Activated CD4-positive, alpha-beta T cell treated with anti-CD3 and anti-CD28 coated beads, Interleukin-2, amount 10 ng/mL, durations not matched to agents 24 days and 14 days (primary cell): Measurements from ENCODE around the gene STYXL1. TPM values are rescaled to one million over a fixed set of nuclear protein-coding genes. Genes with fewer than 3 reads are reported as not detected.

ENCODE experiments used
- DNase-seq: peaks from one replicate; pipeline ENCODE4 v3.0.0; 2022
- H3K27ac Mint-ChIP-seq: one replicate; pipeline ENCODE4 v1.8.0; 2022; ENCODE audit warnings: mild to moderate bottlenecking, mixed read lengths
- H3K27me3 Mint-ChIP-seq: one replicate; pipeline ENCODE4 v1.8.0; 2022; ENCODE audit warnings: mixed read lengths
- H3K36me3 Mint-ChIP-seq: one replicate; pipeline ENCODE4 v1.8.0; 2022; ENCODE audit warnings: low read depth, mild to moderate bottlenecking, mixed read lengths
- H3K4me1 Mint-ChIP-seq: one replicate; pipeline ENCODE4 v1.8.0; 2021; ENCODE audit warnings: mixed read lengths
- H3K4me3 Mint-ChIP-seq: one replicate; pipeline ENCODE4 v1.8.0; 2022; ENCODE audit warnings: mild to moderate bottlenecking, moderate library complexity, mixed read lengths
- H3K9me3 Mint-ChIP-seq: one replicate; pipeline ENCODE4 v1.8.0; 2021; ENCODE audit warnings: mixed read lengths
- intact Hi-C: fragments of 100-400 bp; cut with micrococcal nuclease; formaldehyde crosslinking; loops from one replicate; pipeline ENCODE4 v1.15.1; 2023
- total RNA-seq: library from RNA; stranded (reverse); gene quantifications from 2 replicates; pipeline ENCODE4 v1.2.3, GENCODE V29; 2022

The STYXL1 gene
- total RNA-seq, 1 donor from 2014 or later = 33.6 TPM

- Mint-ChIP-seq H3K9me3 (no peaks in the 10 kb centered on the region), H3K27ac (no peak overlapping the region), H3K36me3 (peaks cover 5% of the 10 kb centered on the region), H3K4me3 (no peak overlapping the region), H3K4me1 (peaks cover 4% of the 10 kb centered on the region), H3K27me3 (no peaks in the 10 kb centered on the region)
- DNase-seq = no peak
- intact Hi-C loops = no loop called here
These were observed 80.7 kb downstream of the STYXL1 start for GRCh38 chr7:75967055-75967454.

DNA sequence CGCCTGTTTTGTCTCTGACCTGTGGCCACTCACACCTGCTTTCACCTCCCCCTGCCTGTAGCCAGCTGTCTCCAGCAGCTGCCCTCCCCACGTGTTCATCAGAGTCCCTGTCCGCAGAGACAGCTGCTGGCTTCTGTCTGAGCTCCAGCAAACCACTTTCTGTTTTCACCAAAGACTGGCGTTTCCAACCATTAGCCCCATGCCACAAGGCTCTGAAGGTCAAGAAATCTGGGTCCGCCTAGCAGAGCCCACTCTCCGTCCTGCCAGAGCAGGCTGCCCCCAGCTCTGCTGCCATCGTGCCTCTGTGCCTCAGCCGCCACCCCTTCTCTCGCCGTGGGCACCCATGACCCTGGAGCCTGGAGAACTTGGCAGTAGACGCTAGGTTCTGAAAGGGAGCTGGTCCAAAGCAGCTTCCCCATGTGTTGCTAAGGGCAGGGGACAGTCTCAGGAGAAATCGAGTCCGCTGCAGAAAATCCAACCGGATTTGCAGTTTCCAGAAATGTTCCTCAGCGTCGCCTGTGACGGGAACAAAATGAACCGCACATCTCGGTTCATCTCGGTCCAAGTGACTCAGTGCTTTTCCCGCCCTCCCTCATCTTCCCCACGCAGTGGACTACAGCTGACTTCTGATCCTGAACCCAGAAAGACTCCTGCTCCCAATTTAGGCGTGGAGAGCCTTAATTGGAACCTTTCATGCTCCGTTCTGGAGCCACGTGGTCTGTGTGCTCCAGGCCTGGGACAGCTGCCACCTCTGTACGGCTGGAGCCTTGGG, 81.4 kb downstream of the STYXL1 start:
- no peaks in the 10 kb centered on the region for H3K4me1 Mint-ChIP-seq
- no peaks in the 10 kb centered on the region for H3K36me3 Mint-ChIP-seq
- intact Hi-C loops = no loop called here
- H3K4me3 Mint-ChIP-seq = no peak overlapping the region
- no peaks in the 10 kb centered on the region for H3K9me3 Mint-ChIP-seq
- H3K27ac Mint-ChIP-seq = no peak overlapping the region
- no peaks in the 10 kb centered on the region for H3K27me3 Mint-ChIP-seq
- DNase-seq = no peak

- no peak overlapping the region for H3K27ac Mint-ChIP-seq
- H3K4me1 Mint-ChIP-seq = no peaks in the 10 kb centered on the region
- no peaks in the 10 kb centered on the region for H3K36me3 Mint-ChIP-seq
- H3K27me3 Mint-ChIP-seq = no peaks in the 10 kb centered on the region
- no peak for DNase-seq
- H3K4me3 Mint-ChIP-seq = no peak overlapping the region
- no peaks in the 10 kb centered on the region for H3K9me3 Mint-ChIP-seq
- intact Hi-C loops = no loop called here
These were observed 82.2 kb downstream of the STYXL1 start for GRCh38 chr7:75965617-75966016.

- intact Hi-C loops = no loop called here
- Mint-ChIP-seq H3K27me3 (no peaks in the 10 kb centered on the region), H3K27ac (no peak overlapping the region), H3K4me3 (no peak overlapping the region), H3K9me3 (no peaks in the 10 kb centered on the region), H3K4me1 (no peaks in the 10 kb centered on the region), H3K36me3 (peaks cover under 1% of the 10 kb centered on the region)
- no peak for DNase-seq
These were observed 84.3 kb downstream of the STYXL1 start for GRCh38 chr7:75963381-75963995.

GRCh38 chr7:75962607-75963380, 85.0 kb downstream of the STYXL1 start:
- intact Hi-C loops = no loop called here
- H3K9me3 Mint-ChIP-seq = no peaks in the 10 kb centered on the region
- no peak for DNase-seq
- H3K27me3 Mint-ChIP-seq = no peaks in the 10 kb centered on the region
- H3K27ac Mint-ChIP-seq = no peak overlapping the region
- H3K4me3 Mint-ChIP-seq = no peak overlapping the region
- H3K36me3 Mint-ChIP-seq = peaks cover 3% of the 10 kb centered on the region
- no peaks in the 10 kb centered on the region for H3K4me1 Mint-ChIP-seq

DNA sequence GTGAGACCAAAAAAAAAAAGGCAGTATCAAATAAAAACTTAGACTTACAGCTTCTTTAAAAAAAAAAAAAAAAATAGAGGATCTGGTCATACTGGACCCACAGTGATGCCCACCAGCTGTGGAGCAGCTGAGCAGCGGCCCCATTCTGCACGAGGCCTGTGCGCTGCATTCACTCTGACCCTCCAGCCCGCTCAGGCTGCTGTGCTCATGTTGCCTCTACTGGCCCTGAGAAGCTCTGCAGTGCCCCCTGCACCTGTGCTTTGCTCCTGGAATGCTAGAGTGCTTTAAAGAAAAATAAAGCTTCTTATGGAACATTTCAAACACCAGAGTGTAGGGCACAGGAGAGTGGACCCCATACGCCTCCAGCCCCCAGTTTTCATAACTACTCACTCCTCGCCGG, 86.6 kb downstream of the STYXL1 start:
- intact Hi-C loops = no loop called here
- no peak overlapping the region for H3K4me3 Mint-ChIP-seq
- peaks cover 9% of the 10 kb centered on the region for H3K36me3 Mint-ChIP-seq

DNA sequence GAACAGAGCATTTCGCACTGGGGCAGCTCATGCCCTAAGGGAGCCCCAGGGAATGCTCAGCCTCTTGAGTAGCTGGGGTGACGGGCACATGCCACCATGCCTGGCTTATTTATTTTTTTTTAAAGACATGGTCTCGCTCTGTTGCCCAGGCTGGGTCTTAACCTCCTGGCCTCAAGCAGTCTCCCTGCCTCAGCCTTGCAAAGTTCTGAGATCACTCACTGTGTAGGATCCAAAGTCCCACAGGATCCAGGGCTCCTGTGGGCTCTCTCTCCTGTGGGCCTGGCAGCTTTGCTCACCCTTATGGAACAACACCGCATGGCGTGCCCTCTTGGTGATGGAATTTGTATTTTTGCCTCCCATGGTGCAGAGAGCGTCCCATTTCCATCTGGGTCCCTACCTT, 87.4 kb downstream of the STYXL1 start:
- Mint-ChIP-seq H3K4me3 (no peak overlapping the region), H3K9me3 (no peaks in the 10 kb centered on the region), H3K27me3 (no peaks in the 10 kb centered on the region), H3K36me3 (peaks cover 12% of the 10 kb centered on the region), H3K27ac (no peak overlapping the region), H3K4me1 (no peaks in the 10 kb centered on the region)
- no peak for DNase-seq
- intact Hi-C loops = no loop called here

More for the DNA sequence above, 86.6 kb downstream of the STYXL1 start:
- H3K27ac Mint-ChIP-seq = no peak overlapping the region
- H3K4me1 Mint-ChIP-seq = no peaks in the 10 kb centered on the region
- H3K9me3 Mint-ChIP-seq = no peaks in the 10 kb centered on the region
- H3K27me3 Mint-ChIP-seq = no peaks in the 10 kb centered on the region
- DNase-seq = no peak

DNA sequence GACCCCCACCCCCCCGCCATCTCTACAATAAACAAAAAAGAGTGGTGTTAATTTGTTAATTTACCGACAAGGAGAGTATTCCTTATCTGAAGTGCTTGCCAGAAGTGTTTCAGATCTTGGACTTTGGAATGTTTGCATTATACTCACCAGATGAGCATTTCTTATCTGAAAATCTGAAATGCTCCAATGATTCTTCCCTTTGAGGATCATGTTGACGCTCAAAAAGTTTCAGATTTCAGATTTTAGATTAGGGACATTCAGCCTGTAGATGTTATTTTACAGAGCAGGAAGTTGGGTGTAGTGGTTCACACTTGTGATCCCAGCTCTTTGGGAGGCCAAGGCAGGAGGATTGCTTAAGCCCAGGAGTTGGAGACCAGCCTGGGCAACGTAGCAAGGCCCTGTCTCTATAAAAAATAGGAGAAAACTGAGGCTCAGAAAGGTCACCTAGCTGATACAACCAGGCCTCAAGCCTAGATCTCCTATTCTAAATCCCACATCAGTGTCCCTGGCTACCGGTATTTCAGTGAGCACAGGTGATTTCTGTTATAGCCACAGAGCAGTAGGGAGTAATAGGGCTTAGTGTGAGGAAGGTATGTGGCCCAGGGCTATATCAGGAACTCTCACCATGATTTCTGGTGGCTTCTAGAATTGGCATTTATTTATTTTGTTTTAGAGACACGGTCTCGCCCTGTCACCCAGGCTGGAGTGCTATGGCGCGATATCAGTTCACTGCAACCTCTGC, 88.8 kb downstream of the STYXL1 start:
- H3K4me3 Mint-ChIP-seq = no peak overlapping the region
- H3K27me3 Mint-ChIP-seq = no peaks in the 10 kb centered on the region
- H3K4me1 Mint-ChIP-seq = no peaks in the 10 kb centered on the region
- intact Hi-C loops = no loop called here
- no peak overlapping the region for H3K27ac Mint-ChIP-seq
- H3K36me3 Mint-ChIP-seq = peaks cover 14% of the 10 kb centered on the region
- no peaks in the 10 kb centered on the region for H3K9me3 Mint-ChIP-seq
- DNase-seq = no peak

- Mint-ChIP-seq H3K36me3 (peaks cover 16% of the 10 kb centered on the region), H3K4me3 (no peak overlapping the region), H3K4me1 (no peaks in the 10 kb centered on the region), H3K27me3 (no peaks in the 10 kb centered on the region), H3K9me3 (no peaks in the 10 kb centered on the region), H3K27ac (no peak overlapping the region)
- DNase-seq = no peak
- intact Hi-C loops = no loop called here
These were observed 90.6 kb downstream of the STYXL1 start for GRCh38 chr7:75957021-75957736.

GRCh38 chr7:75955331-75955955, 92.4 kb downstream of the STYXL1 start:
- H3K36me3 Mint-ChIP-seq = peaks cover 16% of the 10 kb centered on the region
- no peaks in the 10 kb centered on the region for H3K9me3 Mint-ChIP-seq
- H3K4me1 Mint-ChIP-seq = no peaks in the 10 kb centered on the region
- no peaks in the 10 kb centered on the region for H3K27me3 Mint-ChIP-seq
- intact Hi-C loops = no loop called here
- no peak overlapping the region for H3K27ac Mint-ChIP-seq
- no peak for DNase-seq
- H3K4me3 Mint-ChIP-seq = no peak overlapping the region

GRCh38 chr7:75953931-75954330, 93.9 kb downstream of the STYXL1 start:
- H3K27ac Mint-ChIP-seq = no peak overlapping the region
- H3K9me3 Mint-ChIP-seq = no peaks in the 10 kb centered on the region
- no peaks in the 10 kb centered on the region for H3K27me3 Mint-ChIP-seq
- intact Hi-C loops = no loop called here
- H3K4me3 Mint-ChIP-seq = no peak overlapping the region
- H3K36me3 Mint-ChIP-seq = peaks cover 16% of the 10 kb centered on the region
- no peak for DNase-seq
- no peaks in the 10 kb centered on the region for H3K4me1 Mint-ChIP-seq

GRCh38 chr7:75953431-75953830, 94.4 kb downstream of the STYXL1 start:
- DNase-seq = no peak
- no peak overlapping the region for H3K27ac Mint-ChIP-seq
- H3K27me3 Mint-ChIP-seq = no peaks in the 10 kb centered on the region
- intact Hi-C loops = no loop called here
- H3K4me1 Mint-ChIP-seq = no peaks in the 10 kb centered on the region
- H3K36me3 Mint-ChIP-seq = peaks cover 15% of the 10 kb centered on the region
- H3K4me3 Mint-ChIP-seq = no peak overlapping the region
- no peaks in the 10 kb centered on the region for H3K9me3 Mint-ChIP-seq

DNA sequence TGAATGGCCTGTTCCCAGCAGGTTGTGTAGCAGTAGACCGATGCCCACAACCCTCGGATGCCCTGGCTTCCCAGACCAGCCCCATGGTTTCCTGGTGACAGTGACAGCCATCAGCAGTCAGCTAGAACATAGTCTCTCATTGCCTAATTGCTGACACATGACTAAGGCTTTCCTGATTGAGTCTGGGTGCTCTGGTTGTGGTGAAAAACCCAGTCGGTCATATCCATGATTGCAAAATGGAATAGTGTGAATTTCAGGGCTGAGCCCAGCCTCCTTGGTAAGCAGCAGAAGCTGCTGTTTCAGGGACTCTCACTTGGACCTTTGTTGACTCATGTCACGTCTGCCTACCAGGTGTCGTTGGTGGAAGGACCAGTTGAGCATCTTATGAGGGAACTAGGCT, 96.3 kb downstream of the STYXL1 start:
- intact Hi-C loops = no loop called here
- Mint-ChIP-seq H3K4me3 (no peak overlapping the region), H3K9me3 (no peaks in the 10 kb centered on the region), H3K4me1 (no peaks in the 10 kb centered on the region), H3K27ac (no peak overlapping the region), H3K36me3 (peaks cover 7% of the 10 kb centered on the region), H3K27me3 (no peaks in the 10 kb centered on the region)
- no peak for DNase-seq
